ENCODE measurements around the gene SLC6A13.

GRCh38 chr12:223841-224240, 38.8 kb downstream of the SLC6A13 start:
- TF ChIP-seq SIX5 (IDR thresholded peaks at IDR 0.05; ENCODE audit: low read depth, low read length) (no peak), POLR2A (IDR thresholded peaks at IDR 0.05; ENCODE audit: control extremely low read depth in 1 of 2, low read depth in 2 of 2, low read length in 2 of 2) (no peak), CTCF (IDR thresholded peaks at IDR 0.05; ENCODE audit: control extremely low read depth in 1 of 3, insufficient read depth in 1 of 3, low read depth in 1 of 3, low read length in 3 of 3) (no peak), EZH2 (IDR thresholded peaks at IDR 0.05; ENCODE audit: low read depth, low read length, severe bottlenecking) (no peak), CEBPB (IDR thresholded peaks at IDR 0.05; ENCODE audit: low read depth, low read length) (no peak), ATF3 (IDR thresholded peaks at IDR 0.05; ENCODE audit: insufficient read depth, low read depth, low read length) (no peak), YY1 (IDR thresholded peaks at IDR 0.05; ENCODE audit: low read depth, low read length) (no peak), SUZ12 (IDR thresholded peaks at IDR 0.05; ENCODE audit: low read length) (no peak), JUND (IDR thresholded peaks at IDR 0.05; ENCODE audit: low read length) (no peak), RAD21 (IDR thresholded peaks at IDR 0.05 in 1 of 2, conservative IDR thresholded peaks at IDR 0.05 in 1 of 2; ENCODE audit: low read depth in 2 of 2, low read length in 2 of 2) (no peak), SAP30 (IDR thresholded peaks at IDR 0.05; ENCODE audit: insufficient read depth, insufficient replicate concordance, low read length) (no peak), MAX (IDR thresholded peaks at IDR 0.05) (no peak)
